Progenitor cell of endocrine pancreas (in vitro differentiated cells): ENCODE data around the gene NES. TPM values are rescaled to one million over a fixed set of nuclear protein-coding genes. Genes with fewer than 3 reads are reported as not detected.

ENCODE experiments used
- DNase-seq: peaks from one replicate; pipeline ENCODE4 v3.0.0; 2021; ENCODE audit warnings: low spot score; ENCODE audit not compliant: unreplicated experiment
- H3K27ac Mint-ChIP-seq: 2 replicates; pipeline ENCODE4 v1.8.0; 2021; ENCODE audit warnings: mild to moderate bottlenecking, moderate library complexity, mixed read lengths
- H3K27me3 Mint-ChIP-seq: 2 replicates; pipeline ENCODE4 v1.8.0; 2021; ENCODE audit warnings: mixed read lengths
- H3K36me3 Mint-ChIP-seq: 2 replicates; pipeline ENCODE4 v1.8.0; 2022; ENCODE audit warnings: mixed read lengths; ENCODE audit not compliant: insufficient read depth
- H3K4me1 Mint-ChIP-seq: 2 replicates; pipeline ENCODE4 v1.8.0; 2021; ENCODE audit warnings: low read depth, mixed read lengths
- H3K4me3 Mint-ChIP-seq: 2 replicates; pipeline ENCODE4 v1.8.0; 2021; ENCODE audit warnings: low read depth, mild to moderate bottlenecking, moderate library complexity, mixed read lengths
- H3K9me3 Mint-ChIP-seq: 2 replicates; pipeline ENCODE4 v1.8.0; 2021; ENCODE audit warnings: low read depth, mixed read lengths
- total RNA-seq: library from RNA; stranded (reverse); gene quantifications from 2 replicates; pipeline ENCODE4 v1.2.1, GENCODE V29; 2021
- TF ChIP-seq, protein P1 (sequence below): fragments of 200-600 bp; sonication (generic); IDR thresholded peaks from one replicate; pipeline ENCODE4 v1.5.0; 2021; ENCODE audit warnings: antibody characterized with exemption, mild to moderate bottlenecking; ENCODE audit not compliant: unreplicated experiment

NES gene
- total RNA-seq, 1 donor from 2014 or later, result 33.9 TPM

DNA sequence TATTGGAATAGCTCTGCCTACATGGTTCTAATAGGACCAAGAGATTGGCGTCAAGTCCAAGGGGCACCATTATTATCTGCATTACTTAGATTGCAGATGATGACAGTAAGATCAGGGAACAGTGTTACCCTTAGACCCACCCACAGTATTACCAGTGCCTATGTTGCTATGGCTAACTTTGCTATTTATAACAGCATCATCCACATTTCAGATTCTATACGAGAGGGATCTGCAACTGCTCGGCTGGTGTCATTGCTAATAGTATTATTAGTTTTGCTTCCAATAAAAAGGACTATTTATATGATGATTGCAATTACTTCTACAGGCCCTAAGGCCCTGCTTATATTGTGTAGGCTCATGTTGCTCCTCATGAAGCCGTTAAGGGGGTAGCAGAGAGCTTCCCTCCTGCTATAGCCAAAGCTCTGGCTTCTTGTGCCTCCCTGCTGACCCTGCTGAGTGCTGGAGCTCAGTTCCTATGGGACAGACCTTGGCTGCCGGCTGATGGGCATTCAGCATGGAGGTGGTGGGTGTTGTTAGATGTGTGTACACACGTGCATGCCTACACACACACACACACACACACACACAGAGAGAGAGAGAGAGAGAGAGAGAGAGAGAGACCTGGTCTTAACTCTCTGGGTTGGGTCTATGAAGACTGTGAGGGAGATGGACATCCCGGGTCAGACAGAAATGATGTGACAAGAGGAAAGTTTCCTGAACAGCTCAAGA is 34.0 kb downstream of the NES start:
- no peaks in the 10 kb centered on the region for H3K36me3 Mint-ChIP-seq
- H3K4me1 Mint-ChIP-seq, result peaks cover 3% of the 10 kb centered on the region
- H3K27ac Mint-ChIP-seq, result no peak overlapping the region
- TF ChIP-seq, protein P1, sequence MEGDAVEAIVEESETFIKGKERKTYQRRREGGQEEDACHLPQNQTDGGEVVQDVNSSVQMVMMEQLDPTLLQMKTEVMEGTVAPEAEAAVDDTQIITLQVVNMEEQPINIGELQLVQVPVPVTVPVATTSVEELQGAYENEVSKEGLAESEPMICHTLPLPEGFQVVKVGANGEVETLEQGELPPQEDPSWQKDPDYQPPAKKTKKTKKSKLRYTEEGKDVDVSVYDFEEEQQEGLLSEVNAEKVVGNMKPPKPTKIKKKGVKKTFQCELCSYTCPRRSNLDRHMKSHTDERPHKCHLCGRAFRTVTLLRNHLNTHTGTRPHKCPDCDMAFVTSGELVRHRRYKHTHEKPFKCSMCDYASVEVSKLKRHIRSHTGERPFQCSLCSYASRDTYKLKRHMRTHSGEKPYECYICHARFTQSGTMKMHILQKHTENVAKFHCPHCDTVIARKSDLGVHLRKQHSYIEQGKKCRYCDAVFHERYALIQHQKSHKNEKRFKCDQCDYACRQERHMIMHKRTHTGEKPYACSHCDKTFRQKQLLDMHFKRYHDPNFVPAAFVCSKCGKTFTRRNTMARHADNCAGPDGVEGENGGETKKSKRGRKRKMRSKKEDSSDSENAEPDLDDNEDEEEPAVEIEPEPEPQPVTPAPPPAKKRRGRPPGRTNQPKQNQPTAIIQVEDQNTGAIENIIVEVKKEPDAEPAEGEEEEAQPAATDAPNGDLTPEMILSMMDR, result no peak
- no peaks in the 10 kb centered on the region for H3K9me3 Mint-ChIP-seq
- H3K4me3 Mint-ChIP-seq, result peak overlapping the region; percentile 60
- H3K27me3 Mint-ChIP-seq, result peaks cover 91% of the 10 kb centered on the region
- no peak for DNase-seq

DNA sequence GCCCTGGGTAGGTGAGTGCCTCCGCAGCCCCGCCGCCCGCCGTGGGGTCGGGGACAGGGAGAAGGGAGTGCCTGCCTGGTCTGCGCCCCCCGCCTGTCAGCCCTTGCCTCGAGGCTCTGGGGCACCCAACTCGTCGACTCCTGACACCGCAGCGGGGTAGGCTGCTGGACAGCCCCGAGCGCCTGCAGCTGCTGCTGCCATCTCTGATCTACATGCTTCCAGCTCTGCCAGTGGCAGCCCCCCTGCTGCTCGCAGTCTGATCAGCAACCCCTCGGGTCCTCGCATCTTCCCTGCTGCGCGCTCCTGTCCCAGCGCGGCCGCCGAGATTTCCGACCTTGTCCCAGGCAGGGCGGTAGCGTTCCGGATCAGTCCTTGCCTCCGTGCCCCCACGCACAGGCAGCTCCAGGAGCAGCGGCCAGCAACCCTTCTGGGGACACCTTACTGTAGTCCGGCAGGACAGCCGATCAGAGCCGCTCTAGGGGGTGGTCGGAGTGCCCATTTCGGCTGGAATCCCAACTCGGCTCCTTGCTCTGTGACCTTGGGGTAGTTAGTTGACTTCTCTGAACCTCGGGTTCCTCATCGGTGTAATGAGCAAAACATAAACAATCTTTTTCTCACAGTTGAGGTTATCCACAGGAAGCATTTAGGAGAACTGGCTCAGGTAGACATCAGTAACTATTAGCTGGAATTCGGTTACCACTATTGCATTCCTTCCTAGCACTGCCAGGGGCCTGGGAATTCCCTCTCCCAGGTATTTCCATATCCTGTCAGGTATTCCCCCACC is 34.8 kb downstream of the NES start:
- Mint-ChIP-seq H3K36me3 (no peaks in the 10 kb centered on the region), H3K9me3 (no peaks in the 10 kb centered on the region), H3K27me3 (peaks cover 88% of the 10 kb centered on the region), H3K27ac (peak overlapping the region; percentile 62), H3K4me1 (peaks cover 3% of the 10 kb centered on the region), H3K4me3 (peak overlapping the region; percentile 60)
- TF ChIP-seq, protein P1, result no peak
- DNase-seq, result no peak

DNA sequence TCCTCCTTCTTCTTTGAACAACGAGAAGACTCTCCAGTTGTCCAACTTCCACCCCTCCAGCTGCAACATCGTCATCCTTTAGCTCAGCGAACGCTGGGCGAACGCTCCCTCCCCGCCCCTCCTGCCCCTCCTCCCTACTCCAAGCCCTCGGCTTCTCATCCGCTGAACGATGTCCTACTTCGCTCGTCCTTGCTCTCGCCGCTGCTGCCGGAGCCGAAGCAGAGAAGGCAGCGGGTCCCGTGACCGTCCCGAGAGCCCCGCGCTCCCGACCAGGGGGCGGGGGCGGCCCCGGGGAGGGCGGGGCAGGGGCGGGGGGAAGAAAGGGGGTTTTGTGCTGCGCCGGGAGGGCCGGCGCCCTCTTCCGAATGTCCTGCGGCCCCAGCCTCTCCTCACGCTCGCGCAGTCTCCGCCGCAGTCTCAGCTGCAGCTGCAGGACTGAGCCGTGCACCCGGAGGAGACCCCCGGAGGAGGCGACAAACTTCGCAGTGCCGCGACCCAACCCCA is 35.4 kb downstream of the NES start, which contains the start of gene BCAN:
Gene BCAN, plus strand, starts transcription at position 357 of the 504 bp plus-strand sequence. CDS start 3,938 bp downstream, outside the sequence.
- Mint-ChIP-seq H3K27ac (peak within 1 kb of the TSS; percentile 62), H3K4me1 (peaks cover 3% of the 10 kb centered on the region), H3K27me3 (peaks cover 84% of the 10 kb centered on the region), H3K9me3 (no peaks in the 10 kb centered on the region), H3K4me3 (peak within 1 kb of the TSS; percentile 60), H3K36me3 (no peaks in the 10 kb centered on the region)
- TF ChIP-seq, protein P1, result no peak
- DNase-seq, result peak; percentile 27

DNA sequence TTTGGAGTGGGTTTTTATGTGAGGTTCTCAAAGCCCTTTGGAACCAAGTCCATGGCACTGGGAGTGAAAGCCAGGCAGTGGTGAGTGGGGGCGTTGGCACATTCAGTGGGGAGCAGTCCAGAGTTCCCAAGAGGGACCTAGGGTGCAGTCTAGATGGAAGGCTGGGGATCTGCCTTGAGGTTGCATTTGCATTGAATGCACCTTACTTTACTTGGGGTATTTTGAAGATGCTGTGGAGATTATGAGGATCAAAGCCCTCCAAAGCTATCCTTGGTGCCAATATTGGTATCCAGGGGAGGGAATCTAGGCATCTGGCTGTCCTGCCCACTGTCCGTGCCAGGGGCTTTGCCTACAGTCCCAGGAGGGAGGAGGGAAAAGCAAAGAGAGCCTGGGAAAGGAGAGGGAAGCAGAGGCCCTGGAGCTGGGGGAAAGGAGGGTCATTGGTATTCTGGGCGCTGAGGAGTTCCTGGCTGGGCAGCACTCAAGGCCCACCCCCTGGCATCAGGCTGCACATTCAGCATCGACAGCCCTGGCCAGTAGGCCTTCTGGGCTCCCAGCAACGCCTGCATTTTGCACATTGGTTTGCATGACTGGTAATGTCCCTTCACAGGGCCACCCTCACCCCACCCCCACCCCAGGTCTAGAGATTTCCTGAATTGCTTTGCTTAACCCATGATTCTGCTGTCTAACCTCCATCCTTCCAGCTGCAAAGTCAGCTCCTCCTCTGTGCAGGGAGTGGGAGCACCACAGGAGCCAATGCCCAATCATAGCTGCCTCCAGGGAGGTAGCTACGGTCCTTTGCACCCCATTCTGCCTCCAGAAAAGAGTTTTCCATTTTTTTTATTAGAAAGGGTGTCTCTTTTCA is 36.1 kb downstream of the NES start:
- Mint-ChIP-seq H3K27ac (peak overlapping the region; percentile 29), H3K4me3 (peak overlapping the region; percentile 41), H3K27me3 (peaks cover 87% of the 10 kb centered on the region), H3K36me3 (no peaks in the 10 kb centered on the region), H3K9me3 (no peaks in the 10 kb centered on the region), H3K4me1 (peaks cover 3% of the 10 kb centered on the region)
- TF ChIP-seq, protein P1, result no peak
- no peak for DNase-seq
